Psoas muscle (tissue), 8 donors: Measurements from ENCODE around the gene UFD1. TPM values are rescaled to one million over a fixed set of nuclear protein-coding genes. Genes with fewer than 3 reads are reported as not detected.

Experiments
- ATAC-seq, 4 donors: fragments of 200-7000 bp; cut with Tn5 transposase; one replicate each; pipeline ENCODE4 v1.9.1; 2020; ENCODE audit warnings: moderate library complexity in 3 of 4, mild to moderate bottlenecking in 2 of 4
- DNase-seq, 2 donors: peaks; one replicate each; pipeline ENCODE4 v3.0.0-alpha.2; 2020
- H3K27ac ChIP-seq: fragments of 200-600 bp; one replicate; pipeline ENCODE4 v1.8.0; 2022
- H3K27me3 ChIP-seq, 3 donors: fragments of 200-600 bp in 1 of 3; one replicate each; pipeline versions ENCODE4 v1.6.1 to v1.8.0; 2013 to 2022; ENCODE audit warnings: low read length in 2 of 3, mild to moderate bottlenecking in 2 of 3, moderate library complexity in 1 of 3; ENCODE audit not compliant: insufficient read depth in 3 of 3
- H3K36me3 ChIP-seq, 2 donors: fragments of 200-600 bp in 1 of 2; one replicate each; pipeline versions ENCODE4 v1.6.1 to v1.8.0; 2013 to 2022; ENCODE audit warnings: low read depth in 1 of 2, mild to moderate bottlenecking in 1 of 2, moderate library complexity in 1 of 2; ENCODE audit not compliant: insufficient read depth in 1 of 2
- H3K4me1 ChIP-seq: fragments of 200-600 bp; one replicate; pipeline ENCODE4 v1.8.0; 2022
- H3K4me3 ChIP-seq: fragments of 200-600 bp; one replicate; pipeline ENCODE4 v1.8.0; 2022; ENCODE audit warnings: mild to moderate bottlenecking
- H3K9me3 ChIP-seq: fragments of 200-600 bp; one replicate; pipeline ENCODE4 v1.8.0; 2022
- CTCF ChIP-seq: fragments of 200-600 bp; IDR thresholded peaks from one replicate; pipeline ENCODE4 v1.8.0; 2022; ENCODE audit warnings: antibody characterized with exemption
- WGBS, 3 donors: extraction: QIAGEN DNeasy Blood & Tissue Kit; methylation state at CpG; one replicate each; pipeline versions ENCODE4 v1.1.6 to v1.1.7; 2013; 5-methylcytosine and 5-hydroxymethylcytosine counted together
- intact Hi-C, 2 donors: fragments of 100-400 bp; cut with DNase I; formaldehyde crosslinking; loops; one replicate each; pipeline versions ENCODE4 v1.11.0 to v1.14.2; 2022
- polyA plus RNA-seq, 3 donors: library from polyadenylated mRNA; stranded (reverse); fragments of 200-250 nt; gene quantifications; one replicate each; pipeline ENCODE4 v1.2.3, GENCODE V29; 2013
- total RNA-seq, 4 donors: library from RNA; stranded (reverse); fragmentation: NEBNext Ultra II Directional in 2 of 4; extraction: Animal tissue kit (Norgen Biotek cat#: 25700) in 2 of 4; gene quantifications; one replicate each; pipeline versions ENCODE4 v1.2.1 to v1.2.4, GENCODE V29; 2021 to 2023
- donor health status: healthy with polysubstance abuse.
- donor health status: DM: no; HTN: no; CAD: no; lungs with moderate emphysema.
- donor health status: Bipolar disorder and iron deficiency.
- donor health status: healthy.
- donor health status: DM: yes; HTN: yes; CAD: no.
- donor health status: DM: no; HTN: no; CAD: no.
- donor health status: DM: no; HTN: no; CAD: no.
- donor health status: DM: yes; HTN: yes; CAD: no.

UFD1 gene
- total and polyA plus RNA-seq, 7 donors, result 44.3 to 226 (median 79.6) TPM

DNA sequence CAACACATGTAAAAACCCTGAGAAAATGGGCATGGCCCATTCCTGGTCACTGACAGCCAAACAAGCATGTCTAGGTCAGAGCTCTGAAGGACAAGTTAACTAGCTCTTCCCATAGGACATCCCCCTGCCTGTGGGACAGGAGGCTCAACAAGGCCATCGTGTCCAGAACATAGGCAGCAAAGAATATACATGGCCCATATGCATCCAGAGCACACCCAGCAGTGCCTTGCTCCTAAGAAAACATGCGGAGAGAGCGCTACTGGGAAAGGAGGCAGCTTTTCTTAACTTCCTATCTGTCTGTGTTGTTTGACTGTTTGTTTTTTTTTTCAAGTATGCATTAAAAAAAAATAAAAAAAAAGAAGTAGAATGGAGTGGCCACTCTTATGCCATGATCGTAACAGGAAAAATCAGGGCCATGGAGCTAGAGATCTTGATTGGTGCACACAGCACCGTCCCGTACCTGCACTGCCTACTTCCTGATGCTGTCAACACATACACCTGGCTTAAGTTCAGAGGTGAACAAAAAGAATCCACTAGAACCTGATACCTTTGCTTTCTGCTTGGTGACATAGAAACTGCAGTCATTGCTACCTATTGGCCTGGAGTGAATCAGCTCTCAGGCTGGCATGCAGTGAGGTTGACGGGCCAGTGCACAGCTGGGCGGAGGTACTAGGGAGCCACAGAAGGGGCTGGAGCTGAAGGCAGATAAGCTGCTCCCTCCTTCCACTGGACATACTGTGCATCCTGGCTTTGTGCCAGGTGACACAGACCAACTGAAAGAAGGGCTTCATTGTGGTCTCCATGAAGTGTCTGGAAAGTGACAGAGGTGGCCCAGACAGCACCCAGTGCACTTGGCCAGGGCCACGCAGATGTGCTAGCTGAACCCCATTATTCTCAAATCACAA, 11.9 kb downstream of the UFD1 start:
- peak in 1 of 4 donors; percentile 12 for ATAC-seq
- no peak overlapping the region for H3K4me3 ChIP-seq
- no peak overlapping the region for H3K27ac ChIP-seq
- H3K36me3 ChIP-seq, result peaks cover 25 to 100% of the 10 kb centered on the region in 2 donors
- intact Hi-C loops, result no loop called here
- DNase-seq, result no peak
- H3K4me1 ChIP-seq, result no peaks in the 10 kb centered on the region
- no peaks in the 10 kb centered on the region for H3K27me3 ChIP-seq
- 95% methylated on average over 9 of the region's 9 CpGs for WGBS, 3 donors
- no peaks in the 10 kb centered on the region for H3K9me3 ChIP-seq
- TF ChIP-seq CTCF, result no peak

GRCh38 chr22:19466126-19466716, 12.8 kb downstream of the UFD1 start:
- no peak overlapping the region for H3K27ac ChIP-seq

GRCh38 chr22:19464975-19465374, 14.0 kb downstream of the UFD1 start:
- peaks cover 24 to 100% of the 10 kb centered on the region in 2 donors for H3K36me3 ChIP-seq
- TF ChIP-seq CTCF, result no peak
- intact Hi-C loops, result no loop called here
- no peaks in the 10 kb centered on the region for H3K9me3 ChIP-seq
- DNase-seq, result no peak
- H3K4me3 ChIP-seq, result no peak overlapping the region
- H3K27me3 ChIP-seq, result no peaks in the 10 kb centered on the region
- 87 to 92% (median 92%) methylated on average over 4 of the region's 4 CpGs for WGBS, 3 donors
- no peak for ATAC-seq
- no peak overlapping the region for H3K27ac ChIP-seq
- no peaks in the 10 kb centered on the region for H3K4me1 ChIP-seq

More at GRCh38 chr22:19466126-19466716, 12.8 kb downstream of the UFD1 start:
- Histone ChIP-seq H3K4me3 (no peak overlapping the region), H3K9me3 (no peaks in the 10 kb centered on the region), H3K4me1 (no peaks in the 10 kb centered on the region), H3K36me3 (peaks cover 25 to 100% of the 10 kb centered on the region in 2 donors), H3K27me3 (no peaks in the 10 kb centered on the region)
- intact Hi-C loops, result no loop called here
- no peak for ATAC-seq
- TF ChIP-seq CTCF, result no peak
- WGBS, 3 donors, result 72 to 79% (median 73%) methylated on average over 14 of the region's 14 CpGs
- DNase-seq, result no peak

DNA sequence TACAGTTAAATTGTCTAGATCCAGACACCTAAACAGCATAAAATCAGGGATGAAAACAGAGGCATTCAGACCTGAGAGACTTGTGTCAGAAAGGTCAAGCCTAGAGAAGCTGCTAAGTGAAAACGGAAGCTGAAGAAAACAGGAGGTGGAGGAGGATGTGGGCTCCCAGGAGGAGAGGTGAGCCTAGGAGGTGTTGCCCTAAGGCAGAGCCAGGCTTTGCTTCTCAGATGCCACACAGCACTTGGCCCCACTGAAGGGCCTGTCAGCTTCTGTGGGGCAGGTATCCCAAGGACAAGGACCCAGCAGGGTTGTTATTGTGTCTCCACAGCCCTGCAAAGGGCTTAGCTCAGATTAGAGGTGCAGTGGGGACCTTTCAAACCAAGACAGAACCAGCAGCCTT, 14.4 kb downstream of the UFD1 start:
- no peak for ATAC-seq
- WGBS, 3 donors, result 71 to 91% (median 73%) methylated on average over 1 of the region's 1 CpG
- TF ChIP-seq CTCF, result no peak
- DNase-seq, result no peak
- Histone ChIP-seq H3K9me3 (no peaks in the 10 kb centered on the region), H3K36me3 (peaks cover 23 to 100% of the 10 kb centered on the region in 2 donors), H3K4me3 (no peak overlapping the region), H3K27me3 (no peaks in the 10 kb centered on the region), H3K27ac (no peak overlapping the region), H3K4me1 (no peaks in the 10 kb centered on the region)
- intact Hi-C loops, result no loop called here
